ENCODE measurements around the gene PCSK6.

Gene PCSK6

DNA sequence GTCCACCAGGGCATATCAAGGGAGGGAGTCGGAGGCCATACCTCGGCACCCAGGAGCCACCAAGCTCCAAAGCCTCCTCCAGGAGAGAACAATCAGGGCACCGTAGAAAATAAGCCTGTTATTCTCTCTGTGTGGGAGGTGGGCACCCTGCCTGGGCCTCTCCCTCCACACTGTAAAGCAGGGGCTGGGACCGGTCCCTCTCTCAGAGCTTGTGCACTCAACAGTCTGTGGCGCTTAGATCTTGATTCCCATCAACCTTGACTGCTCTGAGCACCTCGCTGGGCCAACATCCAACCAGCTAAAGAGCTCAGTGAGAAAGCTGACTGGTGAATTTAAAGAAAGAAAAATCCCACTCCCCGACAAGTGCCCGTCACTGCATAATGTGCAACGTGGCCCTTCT is 53.0 kb downstream of the PCSK6 start:
- Mint-ChIP-seq H3K27me3 (peaks cover 9% of the 10 kb centered on the region), H3K4me3 (no peak overlapping the region), H3K9me3 (ENCODE audit: low read depth) (no peaks in the 10 kb centered on the region), H3K36me3 (no peaks in the 10 kb centered on the region), H3K4me1 (ENCODE audit: low read depth) (peaks cover 1% of the 10 kb centered on the region), H3K27ac (no peak overlapping the region)

DNA sequence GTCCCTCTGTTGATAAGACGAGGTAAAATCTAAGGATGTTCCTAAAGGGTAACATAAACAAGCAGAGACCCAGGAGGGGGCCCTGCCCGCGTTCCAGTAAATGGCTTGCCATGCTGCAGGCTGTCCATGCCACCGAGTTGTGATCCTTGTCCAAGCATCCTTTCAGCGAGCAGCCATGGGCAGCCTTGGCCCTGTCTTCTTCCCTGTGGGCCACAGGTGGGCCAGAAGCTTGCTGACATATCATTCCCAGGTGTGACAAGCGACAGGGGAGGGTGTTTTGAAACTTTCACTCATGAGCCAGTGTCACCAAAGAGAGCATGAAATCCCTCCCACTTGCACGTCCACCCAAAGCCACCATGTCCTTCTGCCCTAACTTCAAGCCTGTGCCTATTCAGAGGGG is 53.7 kb downstream of the PCSK6 start:
- Mint-ChIP-seq H3K9me3 (ENCODE audit: low read depth) (no peaks in the 10 kb centered on the region), H3K27me3 (peaks cover 8% of the 10 kb centered on the region), H3K4me3 (no peak overlapping the region), H3K27ac (no peak overlapping the region), H3K4me1 (ENCODE audit: low read depth) (no peaks in the 10 kb centered on the region), H3K36me3 (no peaks in the 10 kb centered on the region)

DNA sequence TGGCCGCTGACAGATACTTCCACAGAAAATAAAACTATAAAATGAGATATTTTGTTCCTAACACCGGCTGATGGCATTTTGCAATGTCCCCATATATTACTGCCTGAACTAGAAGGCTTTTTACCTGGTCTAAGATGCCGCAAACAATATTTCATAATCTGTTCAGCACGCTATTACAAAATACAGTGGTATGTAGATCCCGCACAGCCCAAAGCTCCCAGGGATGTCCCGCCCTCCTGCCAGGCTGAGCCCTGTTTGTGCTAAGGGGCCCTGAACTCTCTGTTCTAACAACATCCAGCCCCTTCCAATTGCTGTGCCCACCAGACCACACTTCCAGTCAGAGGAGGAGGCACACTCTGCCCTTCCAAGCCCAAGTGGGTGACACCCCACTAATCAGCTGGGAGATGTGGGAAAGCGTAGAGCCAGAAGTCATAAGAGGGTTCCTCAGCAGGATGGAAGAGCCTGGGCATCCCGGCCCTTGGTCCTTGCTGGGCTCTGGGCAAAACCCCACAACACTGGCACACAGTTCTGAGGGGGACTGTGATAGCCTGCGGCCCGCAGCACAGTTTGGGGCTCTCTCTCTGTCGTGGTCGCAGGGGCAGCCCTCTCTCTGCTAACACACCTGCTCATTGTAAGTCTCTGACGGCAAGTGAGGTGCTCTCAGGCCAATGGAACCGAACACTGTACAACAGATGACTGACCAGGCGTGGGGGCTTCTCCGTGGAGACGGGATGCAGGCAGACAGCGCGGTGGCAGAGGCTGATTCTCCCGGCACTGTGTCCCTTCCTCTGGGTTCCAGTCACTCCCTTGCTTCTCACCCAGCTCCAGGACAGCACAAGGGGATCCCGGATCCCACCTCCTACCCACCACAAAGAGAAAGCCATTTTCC is 55.2 kb downstream of the PCSK6 start:
- H3K9me3 Mint-ChIP-seq (ENCODE audit: low read depth) = no peaks in the 10 kb centered on the region
- no peaks in the 10 kb centered on the region for H3K4me1 Mint-ChIP-seq (ENCODE audit: low read depth)
- no peak overlapping the region for H3K4me3 Mint-ChIP-seq
- peaks cover 7% of the 10 kb centered on the region for H3K27me3 Mint-ChIP-seq
- no peak overlapping the region for H3K27ac Mint-ChIP-seq
- no peaks in the 10 kb centered on the region for H3K36me3 Mint-ChIP-seq

DNA sequence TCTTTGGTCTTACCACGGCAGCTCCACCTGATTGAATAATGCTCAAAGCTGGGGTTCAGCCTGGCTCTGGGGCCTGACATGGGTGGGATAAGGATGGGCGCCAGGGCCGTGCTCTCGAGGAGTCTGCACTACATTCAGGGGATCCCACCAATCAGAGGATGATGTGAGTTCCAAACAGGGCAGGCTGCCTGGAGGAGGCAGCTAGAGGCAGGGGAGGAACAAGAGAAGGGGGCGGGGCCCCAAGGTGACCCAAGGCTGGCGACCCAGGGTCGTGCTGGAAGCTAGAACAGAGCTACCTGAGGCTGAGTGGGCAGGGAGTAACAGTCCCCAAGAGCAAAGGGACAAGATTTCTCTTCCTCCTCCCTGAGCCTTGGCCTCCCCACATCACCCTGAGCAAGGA is 56.1 kb downstream of the PCSK6 start:
- Mint-ChIP-seq H3K27ac (no peak overlapping the region), H3K36me3 (no peaks in the 10 kb centered on the region), H3K4me1 (ENCODE audit: low read depth) (no peaks in the 10 kb centered on the region), H3K27me3 (peaks cover 4% of the 10 kb centered on the region), H3K9me3 (ENCODE audit: low read depth) (no peaks in the 10 kb centered on the region), H3K4me3 (no peak overlapping the region)

DNA sequence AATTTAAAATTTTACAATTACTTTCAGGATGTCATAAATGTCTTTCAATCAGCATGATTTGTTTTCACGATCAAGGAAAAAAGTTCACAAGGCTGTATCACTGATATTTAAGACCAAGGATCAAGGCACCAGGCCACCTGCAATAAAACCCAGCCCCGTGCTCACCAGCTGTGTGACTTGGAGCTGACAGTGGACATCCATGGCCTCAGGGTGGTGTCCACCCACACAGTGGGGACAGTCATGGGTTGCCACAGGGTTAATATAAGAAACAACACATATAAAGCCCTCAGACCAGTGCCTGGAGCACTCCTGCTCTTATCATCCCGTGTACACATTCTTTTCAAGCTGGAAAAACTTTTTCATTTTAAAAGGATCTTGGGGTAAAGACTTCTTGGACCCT is 56.5 kb downstream of the PCSK6 start:
- Mint-ChIP-seq H3K9me3 (ENCODE audit: low read depth) (no peaks in the 10 kb centered on the region), H3K36me3 (no peaks in the 10 kb centered on the region), H3K4me1 (ENCODE audit: low read depth) (no peaks in the 10 kb centered on the region), H3K4me3 (no peak overlapping the region), H3K27ac (no peak overlapping the region), H3K27me3 (peaks cover 4% of the 10 kb centered on the region)

DNA sequence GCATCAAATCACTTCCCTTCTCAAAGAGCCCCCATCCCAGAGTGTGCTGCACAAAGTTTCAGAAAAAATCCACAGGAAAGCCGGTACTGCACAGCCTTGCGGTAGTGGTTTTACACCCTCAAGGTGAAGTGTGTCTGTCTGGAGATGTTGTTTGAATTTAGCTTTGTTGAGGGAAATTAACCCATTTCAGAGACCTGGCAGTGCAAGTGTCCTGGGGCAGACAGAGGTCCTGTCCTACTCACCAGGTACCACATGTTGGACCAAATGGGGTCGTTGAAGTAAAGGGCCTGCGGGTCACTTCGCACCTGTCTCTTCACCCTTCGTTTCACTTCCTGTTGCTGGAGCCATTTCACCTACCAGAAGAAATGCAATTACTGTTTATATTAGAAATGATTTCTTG is 57.8 kb downstream of the PCSK6 start:
- Mint-ChIP-seq H3K9me3 (ENCODE audit: low read depth) (no peaks in the 10 kb centered on the region), H3K4me3 (no peak overlapping the region), H3K4me1 (ENCODE audit: low read depth) (no peaks in the 10 kb centered on the region), H3K36me3 (no peaks in the 10 kb centered on the region), H3K27me3 (peaks cover 4% of the 10 kb centered on the region), H3K27ac (no peak overlapping the region)

DNA sequence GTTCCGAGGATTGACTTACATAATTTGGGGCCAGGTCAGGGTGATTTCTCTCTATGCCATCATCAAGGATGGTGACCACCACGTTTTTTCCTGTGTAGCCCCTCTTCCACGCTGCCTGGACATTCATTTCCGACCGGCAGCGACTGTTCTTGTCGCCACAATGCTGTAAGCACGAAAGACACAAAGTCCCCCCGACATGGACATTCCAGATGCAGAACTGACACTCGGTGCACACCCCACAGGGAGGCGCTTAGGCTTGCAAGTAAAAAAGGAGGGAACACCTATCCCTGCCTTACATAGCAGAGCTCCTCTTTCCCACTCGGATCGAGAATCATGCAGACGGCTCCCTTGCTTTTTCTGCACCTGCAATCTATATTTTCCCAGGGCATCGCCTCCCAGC is 58.2 kb downstream of the PCSK6 start:
- Mint-ChIP-seq H3K4me1 (ENCODE audit: low read depth) (no peaks in the 10 kb centered on the region), H3K27me3 (peaks cover 4% of the 10 kb centered on the region), H3K9me3 (ENCODE audit: low read depth) (no peaks in the 10 kb centered on the region), H3K27ac (no peak overlapping the region), H3K36me3 (no peaks in the 10 kb centered on the region), H3K4me3 (no peak overlapping the region)

DNA sequence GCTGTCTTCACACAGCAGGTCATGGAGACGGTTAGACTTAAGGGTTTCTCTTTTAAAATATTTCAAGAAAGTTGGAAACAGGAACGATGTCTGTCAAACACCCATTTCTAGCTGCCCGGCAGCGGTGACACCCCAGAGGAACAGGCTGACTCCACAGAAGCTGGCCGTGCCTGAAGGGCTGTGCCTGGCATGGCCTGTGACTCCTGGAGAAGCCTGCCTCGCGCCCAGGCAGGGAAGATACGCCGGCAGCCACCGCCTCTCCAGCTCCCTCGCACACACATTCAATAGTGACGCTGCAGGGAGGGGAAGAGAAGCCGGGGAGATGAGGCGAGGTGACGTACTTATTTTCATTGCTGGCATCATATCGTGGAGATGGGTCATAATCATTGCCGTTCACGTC is 59.9 kb downstream of the PCSK6 start:
- H3K27ac Mint-ChIP-seq = no peak overlapping the region
- H3K4me1 Mint-ChIP-seq (ENCODE audit: low read depth) = no peaks in the 10 kb centered on the region
- peaks cover 4% of the 10 kb centered on the region for H3K27me3 Mint-ChIP-seq
- no peaks in the 10 kb centered on the region for H3K9me3 Mint-ChIP-seq (ENCODE audit: low read depth)
- H3K4me3 Mint-ChIP-seq = no peak overlapping the region
- no peaks in the 10 kb centered on the region for H3K36me3 Mint-ChIP-seq

DNA sequence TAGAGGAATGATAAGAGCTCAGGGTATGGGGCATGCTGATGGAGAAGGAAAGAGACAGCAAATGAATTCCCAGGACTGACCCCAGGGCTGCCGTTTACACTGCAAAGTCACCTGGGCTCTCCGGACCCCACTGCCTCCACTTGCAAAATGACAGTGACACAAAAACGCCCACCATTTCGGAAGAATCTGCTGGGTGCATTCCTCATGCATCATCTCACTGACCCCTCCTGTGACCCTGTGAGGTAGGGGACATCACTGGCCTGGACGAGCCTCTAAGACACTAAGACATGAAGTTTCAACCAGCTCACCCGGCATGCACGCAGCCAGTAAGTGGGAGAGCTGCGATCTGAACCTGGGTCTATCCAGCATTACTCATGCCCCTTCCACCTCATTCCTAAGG is 60.3 kb downstream of the PCSK6 start:
- H3K36me3 Mint-ChIP-seq = no peaks in the 10 kb centered on the region

DNA sequence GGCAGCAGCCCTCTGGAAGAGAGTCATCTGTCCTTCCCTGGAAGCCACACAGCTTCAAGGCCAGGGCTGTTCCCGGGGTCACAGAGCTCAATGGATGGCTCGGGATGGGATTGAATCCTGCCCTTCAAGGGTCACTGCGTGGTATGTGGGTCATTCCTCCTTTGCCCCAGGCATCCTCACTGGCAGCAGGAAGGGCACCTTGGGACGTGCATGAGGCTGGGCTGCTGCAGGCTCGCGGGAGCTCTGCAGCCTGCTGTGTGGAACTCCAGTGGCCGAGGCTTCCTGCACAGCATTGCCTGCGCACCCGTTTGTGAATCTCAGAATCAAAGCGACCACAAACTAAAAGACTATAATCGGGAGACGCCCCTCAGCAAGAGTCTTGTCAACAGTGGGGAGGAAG is 60.7 kb downstream of the PCSK6 start:
- H3K27me3 Mint-ChIP-seq = peaks cover 4% of the 10 kb centered on the region
- H3K4me3 Mint-ChIP-seq = no peak overlapping the region
- H3K9me3 Mint-ChIP-seq (ENCODE audit: low read depth) = no peaks in the 10 kb centered on the region
- H3K4me1 Mint-ChIP-seq (ENCODE audit: low read depth) = no peaks in the 10 kb centered on the region
- no peak overlapping the region for H3K27ac Mint-ChIP-seq
- H3K36me3 Mint-ChIP-seq = no peaks in the 10 kb centered on the region

More for the DNA sequence above, 60.3 kb downstream of the PCSK6 start:
- H3K4me3 Mint-ChIP-seq = no peak overlapping the region
- no peaks in the 10 kb centered on the region for H3K9me3 Mint-ChIP-seq (ENCODE audit: low read depth)
- peaks cover 4% of the 10 kb centered on the region for H3K27me3 Mint-ChIP-seq
- H3K4me1 Mint-ChIP-seq (ENCODE audit: low read depth) = no peaks in the 10 kb centered on the region
- H3K27ac Mint-ChIP-seq = no peak overlapping the region

DNA sequence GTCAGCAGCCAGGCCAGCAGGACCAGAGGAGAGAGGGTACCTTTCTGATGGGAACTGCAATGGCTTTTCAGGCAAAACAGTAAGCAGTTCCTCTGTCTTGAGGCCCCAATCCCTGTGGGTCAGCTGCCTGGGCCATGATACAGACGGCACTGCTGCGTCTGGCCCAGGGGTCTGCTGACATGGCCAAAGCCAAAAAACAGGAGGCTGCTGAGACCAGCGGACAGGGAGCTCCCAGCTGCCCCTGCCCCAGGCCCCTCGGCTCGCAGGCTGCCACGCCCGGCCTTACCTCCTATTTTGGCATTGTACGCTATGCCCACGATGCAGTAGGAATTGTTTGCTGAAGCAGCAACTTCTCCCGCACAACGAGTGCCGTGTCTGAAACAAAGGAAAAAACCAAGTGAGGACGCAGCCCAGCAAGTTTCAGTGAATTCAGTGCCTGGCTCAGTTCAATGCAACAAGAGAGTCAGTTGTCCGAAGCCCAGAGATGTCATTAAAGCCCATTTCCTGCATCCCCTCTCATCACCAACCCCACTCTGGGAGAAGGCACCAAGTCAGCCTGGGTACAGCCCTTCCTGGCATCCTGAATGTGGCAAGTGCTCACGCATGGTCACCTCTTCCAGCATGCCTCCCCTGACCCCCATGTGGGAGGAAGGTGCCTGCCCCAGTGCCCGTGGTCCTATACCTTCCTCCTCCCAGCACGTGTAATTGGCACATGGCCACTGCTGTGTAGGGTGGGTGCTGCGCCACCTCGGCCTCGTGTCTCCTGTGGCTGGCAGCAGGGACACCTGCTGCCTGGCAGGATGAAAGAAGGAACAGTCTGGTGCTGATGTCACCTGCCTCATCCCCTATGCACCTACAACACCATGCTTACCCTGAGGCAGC is 61.7 kb downstream of the PCSK6 start:
- peaks cover 5% of the 10 kb centered on the region for H3K27me3 Mint-ChIP-seq
- peaks cover 2% of the 10 kb centered on the region for H3K36me3 Mint-ChIP-seq
- H3K9me3 Mint-ChIP-seq (ENCODE audit: low read depth) = peaks cover 2% of the 10 kb centered on the region
- H3K27ac Mint-ChIP-seq = no peak overlapping the region
- no peaks in the 10 kb centered on the region for H3K4me1 Mint-ChIP-seq (ENCODE audit: low read depth)
- no peak overlapping the region for H3K4me3 Mint-ChIP-seq

DNA sequence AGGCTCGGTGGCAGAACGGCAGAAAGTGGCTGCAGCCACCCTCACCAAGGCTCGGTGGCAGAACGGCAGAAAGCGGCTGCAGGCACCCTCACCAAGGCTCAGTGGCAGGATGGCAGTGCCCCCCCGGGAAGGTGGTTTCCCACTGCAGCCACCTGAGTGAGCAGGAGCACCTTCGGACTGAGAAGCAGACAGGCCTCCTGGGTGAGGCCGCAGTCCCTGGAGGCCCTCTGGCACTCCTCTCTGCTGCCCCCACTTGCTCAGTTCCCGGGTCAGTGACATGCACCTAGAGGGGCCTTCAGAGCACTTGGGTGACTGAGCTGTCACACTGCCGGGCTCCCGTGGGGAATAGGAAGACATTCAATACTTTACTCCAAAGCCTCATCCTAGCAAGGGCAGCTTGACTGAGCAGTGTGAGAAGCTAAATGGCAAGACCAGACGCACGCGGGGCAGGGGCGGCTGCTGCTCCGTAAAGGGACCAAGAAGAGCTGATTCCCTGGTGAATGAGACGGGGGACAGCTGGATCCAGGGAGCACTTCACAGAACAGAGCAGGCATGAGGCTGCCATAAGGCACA is 62.7 kb downstream of the PCSK6 start:
- peaks cover 4% of the 10 kb centered on the region for H3K9me3 Mint-ChIP-seq (ENCODE audit: low read depth)
- H3K36me3 Mint-ChIP-seq = peaks cover 5% of the 10 kb centered on the region
- H3K27me3 Mint-ChIP-seq = peaks cover 3% of the 10 kb centered on the region
- H3K4me3 Mint-ChIP-seq = no peak overlapping the region
- no peak overlapping the region for H3K27ac Mint-ChIP-seq
- no peaks in the 10 kb centered on the region for H3K4me1 Mint-ChIP-seq (ENCODE audit: low read depth)

DNA sequence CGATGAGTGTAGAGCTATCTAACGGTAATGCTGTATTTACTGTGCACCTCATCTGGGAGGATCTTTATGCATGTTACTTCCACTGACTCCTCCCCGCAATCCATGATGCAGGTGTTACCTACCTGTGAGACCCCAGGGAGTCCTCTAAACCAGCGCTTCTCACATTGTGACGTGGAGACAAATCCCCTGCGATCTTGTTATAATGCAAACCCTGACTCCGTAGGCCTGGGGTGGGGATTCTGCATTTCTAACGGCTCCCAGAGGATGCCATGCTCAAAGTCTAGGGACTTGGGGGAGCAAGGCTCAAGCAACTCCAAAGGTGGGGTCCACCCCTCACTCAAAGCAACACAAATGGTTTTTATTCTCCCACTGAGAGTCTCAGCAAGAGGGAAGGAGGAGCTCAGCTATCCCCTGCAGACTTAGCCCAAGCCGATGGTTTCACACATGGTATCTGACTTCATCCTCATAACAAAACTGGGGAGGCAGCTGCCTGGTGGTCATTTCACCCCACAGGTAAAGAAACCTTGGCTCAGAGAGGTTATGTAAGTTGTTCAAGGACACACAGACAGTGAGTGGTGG is 63.6 kb downstream of the PCSK6 start:
- Mint-ChIP-seq H3K27ac (no peak overlapping the region), H3K4me1 (ENCODE audit: low read depth) (no peaks in the 10 kb centered on the region), H3K36me3 (peaks cover 5% of the 10 kb centered on the region), H3K4me3 (no peak overlapping the region), H3K27me3 (peaks cover 5% of the 10 kb centered on the region), H3K9me3 (ENCODE audit: low read depth) (peaks cover 4% of the 10 kb centered on the region)

DNA sequence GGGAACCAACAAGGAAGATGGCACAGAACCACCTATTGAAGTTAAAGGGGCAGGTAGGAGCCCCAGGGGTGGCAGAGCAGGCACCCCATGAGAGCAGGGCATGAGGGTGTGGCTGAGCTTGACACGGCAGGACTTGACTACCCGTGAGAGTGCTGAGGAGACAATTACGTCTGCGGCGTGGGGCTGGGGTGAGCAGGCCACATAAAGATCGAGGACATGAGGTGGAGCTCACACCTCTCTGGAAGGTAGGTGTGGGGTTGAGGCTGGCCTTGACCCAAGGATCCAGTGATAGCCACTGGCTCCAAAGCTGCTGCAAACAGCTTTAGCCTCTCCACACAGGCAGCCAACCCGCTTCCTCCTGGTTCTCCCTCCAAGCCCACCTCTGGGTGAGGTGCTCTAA is 64.5 kb downstream of the PCSK6 start:
- peaks cover 4% of the 10 kb centered on the region for H3K9me3 Mint-ChIP-seq (ENCODE audit: low read depth)
- H3K4me3 Mint-ChIP-seq = no peak overlapping the region
- peaks cover 5% of the 10 kb centered on the region for H3K27me3 Mint-ChIP-seq
- peaks cover 5% of the 10 kb centered on the region for H3K36me3 Mint-ChIP-seq
- no peak overlapping the region for H3K27ac Mint-ChIP-seq
- no peaks in the 10 kb centered on the region for H3K4me1 Mint-ChIP-seq (ENCODE audit: low read depth)

DNA sequence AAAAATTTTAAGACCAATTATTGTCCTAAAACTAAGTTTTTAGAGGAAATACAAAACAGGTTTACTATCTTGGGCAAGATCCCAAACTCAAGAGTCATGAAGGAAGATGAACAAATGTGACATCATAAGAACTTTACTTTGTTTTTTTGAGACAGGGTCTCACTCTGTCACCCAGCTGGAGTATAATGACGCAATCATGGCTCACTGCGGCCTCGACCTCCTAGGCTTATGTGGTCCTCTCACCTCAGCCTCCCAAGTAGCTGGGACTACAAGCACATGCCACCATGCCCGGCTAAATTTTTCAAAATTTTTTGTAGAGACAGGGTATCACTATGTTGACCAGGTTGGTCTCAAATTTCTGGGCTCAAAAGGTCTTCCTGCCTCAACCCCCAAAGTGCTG is 69.3 kb downstream of the PCSK6 start:
- H3K4me3 Mint-ChIP-seq = no peak overlapping the region
- H3K27ac Mint-ChIP-seq = no peak overlapping the region
- H3K9me3 Mint-ChIP-seq (ENCODE audit: low read depth) = peaks cover 4% of the 10 kb centered on the region
- H3K36me3 Mint-ChIP-seq = peaks cover 5% of the 10 kb centered on the region
- peaks cover 7% of the 10 kb centered on the region for H3K27me3 Mint-ChIP-seq
- no peaks in the 10 kb centered on the region for H3K4me1 Mint-ChIP-seq (ENCODE audit: low read depth)

All from activated naive CD8-positive, alpha-beta T cell (primary cell).